GM23338 (cell line): ENCODE data around the gene EIF3A. TPM values are rescaled to one million over a fixed set of nuclear protein-coding genes. Genes with fewer than 3 reads are reported as not detected.
"Not testable (repeated sequence)": the region's sequence is repeated elsewhere in the genome, so short reads cannot be mapped to it uniquely, and the experiment has no call there.

Experiments used
- ATAC-seq: fragments of 200-7000 bp; cut with Tn5 transposase; 3 replicates; pipeline ENCODE4 v1.9.1; 2020
- DNase-seq: peaks from one replicate; pipeline ENCODE4 v3.0.0-alpha.2; 2015; ENCODE audit warnings: low spot score
- H2AFZ ChIP-seq: fragments of 200-600 bp; sonication (generic); 2 replicates; pipeline ENCODE4 v1.8.0; 2016; ENCODE audit warnings: antibody characterized with exemption, mild to moderate bottlenecking, moderate library complexity
- H3F3A ChIP-seq: fragments of 200-600 bp; sonication (generic); replicated peaks from 2 replicates; pipeline ENCODE4 v1.8.0; 2017; ENCODE audit warnings: antibody characterized with exemption, mixed run types, low read depth
- H3K27ac ChIP-seq: fragments of 200-600 bp; sonication (generic); 2 replicates; pipeline ENCODE4 v1.6.1; 2016; ENCODE audit warnings: low read depth
- H3K27me3 ChIP-seq: fragments of 200-600 bp; sonication (generic); 2 replicates; pipeline ENCODE4 v1.8.0; 2016; ENCODE audit warnings: mild to moderate bottlenecking, mixed run types, moderate library complexity; ENCODE audit not compliant: insufficient read depth
- H3K36me3 ChIP-seq: fragments of 200-600 bp; sonication (generic); 2 replicates; pipeline ENCODE4 v1.8.0; 2016; ENCODE audit warnings: mild to moderate bottlenecking; ENCODE audit not compliant: insufficient read depth
- H3K4me1 ChIP-seq: fragments of 200-600 bp; sonication (generic); 2 replicates; pipeline ENCODE4 v1.8.0; 2016; ENCODE audit warnings: mild to moderate bottlenecking, moderate library complexity; ENCODE audit not compliant: insufficient read depth
- H3K4me2 ChIP-seq: fragments of 200-600 bp; sonication (generic); 2 replicates; pipeline ENCODE4 v1.7.1; 2017; ENCODE audit warnings: mixed run types
- H3K4me3 ChIP-seq: fragments of 200-600 bp; sonication (generic); 2 replicates; pipeline ENCODE4 v1.6.1; 2016; ENCODE audit warnings: mixed run types
- H3K79me2 ChIP-seq: fragments of 200-600 bp; sonication (generic); replicated peaks from 2 replicates; pipeline ENCODE4 v1.8.0; 2017; ENCODE audit warnings: mild to moderate bottlenecking; ENCODE audit not compliant: insufficient read depth
- H3K9me2 ChIP-seq: fragments of 200-600 bp; sonication (generic); 2 replicates; pipeline ENCODE4 v1.8.0; 2017; ENCODE audit not compliant: insufficient read depth
- H4K20me1 ChIP-seq: fragments of 200-600 bp; sonication (generic); replicated peaks from 2 replicates; pipeline ENCODE4 v1.8.0; 2017; ENCODE audit warnings: mild to moderate bottlenecking; ENCODE audit not compliant: insufficient read depth
- H3K27ac Mint-ChIP-seq: 2 replicates; pipeline ENCODE4 v1.8.0; 2020; ENCODE audit warnings: inconsistent platforms, mild to moderate bottlenecking, moderate library complexity, mixed read lengths
- H3K27me3 Mint-ChIP-seq: 3 replicates; pipeline ENCODE4 v1.8.0; 2022; ENCODE audit warnings: low read depth, mild to moderate bottlenecking, moderate library complexity, mixed read lengths, inconsistent platforms; ENCODE audit not compliant: insufficient read depth, poor library complexity
- H3K36me3 Mint-ChIP-seq: 3 replicates; pipeline ENCODE4 v1.8.0; 2021; ENCODE audit warnings: low read depth, mild to moderate bottlenecking, inconsistent platforms, moderate library complexity, mixed read lengths
- H3K4me1 Mint-ChIP-seq: 3 replicates; pipeline ENCODE4 v1.8.0; 2020; ENCODE audit warnings: mild to moderate bottlenecking, inconsistent platforms, mixed read lengths
- H3K4me3 Mint-ChIP-seq: 3 replicates; pipeline ENCODE4 v1.8.0; 2021; ENCODE audit warnings: moderate library complexity, mild to moderate bottlenecking, inconsistent platforms, mixed read lengths
- H3K9me3 Mint-ChIP-seq: 3 replicates; pipeline ENCODE4 v1.8.0; 2020; ENCODE audit warnings: moderate library complexity, mild to moderate bottlenecking, inconsistent platforms, mixed read lengths
- polyA plus RNA-seq: library from polyadenylated mRNA; unstranded; fragments of >200 nt; fragmentation: Nextera tagmentation; extraction: Ambion mirVana; gene quantifications from 2 replicates; pipeline ENCODE4 v1.2.1, GENCODE V29; 2016
- total RNA-seq: library from RNA; depleted of rRNA; stranded (reverse); fragments of >200 nt; shearing (Covaris generic); gene quantifications from 2 replicates; pipeline ENCODE4 v1.2.3, GENCODE V29; 2014
- TF ChIP-seq, protein P1 (sequence below): fragments of 250-450 bp; sonication (Bioruptor Pico); IDR thresholded peaks from 2 replicates; pipeline ENCODE4 v1.5.0; 2020; ENCODE audit warnings: mild to moderate bottlenecking, moderate library complexity

The EIF3A gene
- total and polyA plus RNA-seq, 2 experiments from 2014 or later, result 152 to 170 TPM

DNA sequence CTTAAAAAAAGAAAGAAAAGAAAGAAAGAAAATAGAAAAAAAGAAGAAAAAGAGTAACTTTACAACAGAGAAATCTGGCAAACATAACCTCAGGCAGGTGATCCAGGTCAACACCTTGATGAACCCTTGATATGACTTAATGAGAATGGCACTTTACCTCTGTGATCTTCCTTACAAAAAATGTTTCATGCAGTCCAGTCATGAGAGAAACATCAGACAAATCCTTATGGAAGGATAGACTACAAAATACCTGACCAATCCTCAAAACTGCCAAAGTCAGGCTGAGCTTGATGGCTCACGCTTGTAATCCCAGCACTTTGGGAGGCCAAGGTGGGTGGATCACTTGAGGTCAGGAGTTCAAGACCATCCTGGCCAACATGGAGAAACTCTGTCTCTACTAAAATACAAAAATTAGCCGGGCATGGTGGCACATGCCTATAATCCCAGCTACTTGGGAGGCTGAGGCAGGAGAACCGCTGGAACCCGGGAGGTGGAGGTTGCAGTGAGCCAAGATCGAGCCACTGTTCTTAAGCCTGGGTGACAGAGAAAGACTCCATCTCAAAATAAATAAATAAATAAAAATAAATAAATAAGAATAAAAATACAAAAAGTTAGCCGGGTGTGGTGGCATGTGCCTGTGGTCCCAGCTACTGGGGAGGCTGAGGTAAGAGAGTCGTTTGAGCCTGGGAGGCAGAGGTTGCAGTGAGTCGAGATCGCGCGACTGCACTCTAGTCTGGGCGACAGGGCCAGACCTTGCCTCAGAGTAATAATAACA is 16.2 kb upstream of the EIF3A start:
- not testable (repeated sequence) for H3K36me3 Mint-ChIP-seq, H3K79me2 ChIP-seq, H3K4me1 ChIP-seq, H2AFZ ChIP-seq, H3K4me3 Mint-ChIP-seq, H3K27me3 Mint-ChIP-seq, H3K36me3 ChIP-seq, H3K4me2 ChIP-seq, H3K9me2 ChIP-seq, H3K9me3 Mint-ChIP-seq, H3K4me3 ChIP-seq, H3K27ac ChIP-seq, H3F3A ChIP-seq, H3K27ac Mint-ChIP-seq, DNase-seq, H4K20me1 ChIP-seq, ATAC-seq, H3K4me1 Mint-ChIP-seq, H3K27me3 ChIP-seq

DNA sequence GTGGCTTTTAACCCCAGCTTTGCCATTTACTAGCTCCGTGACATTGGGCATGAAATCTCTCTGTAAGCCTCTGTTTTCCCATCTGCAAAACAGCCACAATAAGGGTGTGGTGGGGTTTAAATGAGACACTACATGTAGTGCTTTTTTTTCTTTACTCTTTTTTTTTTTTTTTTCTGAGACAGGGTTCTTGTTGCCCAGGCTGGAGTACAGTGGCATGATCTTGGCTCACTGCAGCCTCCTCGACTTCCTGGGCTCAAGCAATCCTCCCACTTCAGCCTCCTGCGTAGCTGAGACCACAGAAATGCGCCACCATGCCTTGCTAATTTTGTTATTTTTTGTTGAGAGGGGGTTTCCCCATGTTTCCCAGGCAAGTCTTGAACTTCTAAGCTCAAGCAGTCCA is 15.0 kb upstream of the EIF3A start:
- H3K27ac Mint-ChIP-seq, result no peak overlapping the region
- H4K20me1 ChIP-seq, result no peaks in the 10 kb centered on the region
- H3K79me2 ChIP-seq, result no peaks in the 10 kb centered on the region
- H3K4me3 Mint-ChIP-seq, result no peak overlapping the region
- ATAC-seq (no peak), DNase-seq (no peak)
- H3K4me1 Mint-ChIP-seq, result no peaks in the 10 kb centered on the region
- no peak overlapping the region for H3K27ac ChIP-seq
- no peaks in the 10 kb centered on the region for H3K36me3 Mint-ChIP-seq
- H3K9me3 Mint-ChIP-seq, result no peaks in the 10 kb centered on the region
- H3K4me2 ChIP-seq, result no peak overlapping the region
- H3K4me1 ChIP-seq, result no peaks in the 10 kb centered on the region
- no peaks in the 10 kb centered on the region for H3K9me2 ChIP-seq
- no peak overlapping the region for H3K4me3 ChIP-seq
- H2AFZ ChIP-seq, result no peak overlapping the region
- H3F3A ChIP-seq, result no peaks in the 10 kb centered on the region
- H3K27me3 ChIP-seq, result no peaks in the 10 kb centered on the region
- peaks cover 4% of the 10 kb centered on the region for H3K27me3 Mint-ChIP-seq
- no peaks in the 10 kb centered on the region for H3K36me3 ChIP-seq
- TF ChIP-seq, protein P1, sequence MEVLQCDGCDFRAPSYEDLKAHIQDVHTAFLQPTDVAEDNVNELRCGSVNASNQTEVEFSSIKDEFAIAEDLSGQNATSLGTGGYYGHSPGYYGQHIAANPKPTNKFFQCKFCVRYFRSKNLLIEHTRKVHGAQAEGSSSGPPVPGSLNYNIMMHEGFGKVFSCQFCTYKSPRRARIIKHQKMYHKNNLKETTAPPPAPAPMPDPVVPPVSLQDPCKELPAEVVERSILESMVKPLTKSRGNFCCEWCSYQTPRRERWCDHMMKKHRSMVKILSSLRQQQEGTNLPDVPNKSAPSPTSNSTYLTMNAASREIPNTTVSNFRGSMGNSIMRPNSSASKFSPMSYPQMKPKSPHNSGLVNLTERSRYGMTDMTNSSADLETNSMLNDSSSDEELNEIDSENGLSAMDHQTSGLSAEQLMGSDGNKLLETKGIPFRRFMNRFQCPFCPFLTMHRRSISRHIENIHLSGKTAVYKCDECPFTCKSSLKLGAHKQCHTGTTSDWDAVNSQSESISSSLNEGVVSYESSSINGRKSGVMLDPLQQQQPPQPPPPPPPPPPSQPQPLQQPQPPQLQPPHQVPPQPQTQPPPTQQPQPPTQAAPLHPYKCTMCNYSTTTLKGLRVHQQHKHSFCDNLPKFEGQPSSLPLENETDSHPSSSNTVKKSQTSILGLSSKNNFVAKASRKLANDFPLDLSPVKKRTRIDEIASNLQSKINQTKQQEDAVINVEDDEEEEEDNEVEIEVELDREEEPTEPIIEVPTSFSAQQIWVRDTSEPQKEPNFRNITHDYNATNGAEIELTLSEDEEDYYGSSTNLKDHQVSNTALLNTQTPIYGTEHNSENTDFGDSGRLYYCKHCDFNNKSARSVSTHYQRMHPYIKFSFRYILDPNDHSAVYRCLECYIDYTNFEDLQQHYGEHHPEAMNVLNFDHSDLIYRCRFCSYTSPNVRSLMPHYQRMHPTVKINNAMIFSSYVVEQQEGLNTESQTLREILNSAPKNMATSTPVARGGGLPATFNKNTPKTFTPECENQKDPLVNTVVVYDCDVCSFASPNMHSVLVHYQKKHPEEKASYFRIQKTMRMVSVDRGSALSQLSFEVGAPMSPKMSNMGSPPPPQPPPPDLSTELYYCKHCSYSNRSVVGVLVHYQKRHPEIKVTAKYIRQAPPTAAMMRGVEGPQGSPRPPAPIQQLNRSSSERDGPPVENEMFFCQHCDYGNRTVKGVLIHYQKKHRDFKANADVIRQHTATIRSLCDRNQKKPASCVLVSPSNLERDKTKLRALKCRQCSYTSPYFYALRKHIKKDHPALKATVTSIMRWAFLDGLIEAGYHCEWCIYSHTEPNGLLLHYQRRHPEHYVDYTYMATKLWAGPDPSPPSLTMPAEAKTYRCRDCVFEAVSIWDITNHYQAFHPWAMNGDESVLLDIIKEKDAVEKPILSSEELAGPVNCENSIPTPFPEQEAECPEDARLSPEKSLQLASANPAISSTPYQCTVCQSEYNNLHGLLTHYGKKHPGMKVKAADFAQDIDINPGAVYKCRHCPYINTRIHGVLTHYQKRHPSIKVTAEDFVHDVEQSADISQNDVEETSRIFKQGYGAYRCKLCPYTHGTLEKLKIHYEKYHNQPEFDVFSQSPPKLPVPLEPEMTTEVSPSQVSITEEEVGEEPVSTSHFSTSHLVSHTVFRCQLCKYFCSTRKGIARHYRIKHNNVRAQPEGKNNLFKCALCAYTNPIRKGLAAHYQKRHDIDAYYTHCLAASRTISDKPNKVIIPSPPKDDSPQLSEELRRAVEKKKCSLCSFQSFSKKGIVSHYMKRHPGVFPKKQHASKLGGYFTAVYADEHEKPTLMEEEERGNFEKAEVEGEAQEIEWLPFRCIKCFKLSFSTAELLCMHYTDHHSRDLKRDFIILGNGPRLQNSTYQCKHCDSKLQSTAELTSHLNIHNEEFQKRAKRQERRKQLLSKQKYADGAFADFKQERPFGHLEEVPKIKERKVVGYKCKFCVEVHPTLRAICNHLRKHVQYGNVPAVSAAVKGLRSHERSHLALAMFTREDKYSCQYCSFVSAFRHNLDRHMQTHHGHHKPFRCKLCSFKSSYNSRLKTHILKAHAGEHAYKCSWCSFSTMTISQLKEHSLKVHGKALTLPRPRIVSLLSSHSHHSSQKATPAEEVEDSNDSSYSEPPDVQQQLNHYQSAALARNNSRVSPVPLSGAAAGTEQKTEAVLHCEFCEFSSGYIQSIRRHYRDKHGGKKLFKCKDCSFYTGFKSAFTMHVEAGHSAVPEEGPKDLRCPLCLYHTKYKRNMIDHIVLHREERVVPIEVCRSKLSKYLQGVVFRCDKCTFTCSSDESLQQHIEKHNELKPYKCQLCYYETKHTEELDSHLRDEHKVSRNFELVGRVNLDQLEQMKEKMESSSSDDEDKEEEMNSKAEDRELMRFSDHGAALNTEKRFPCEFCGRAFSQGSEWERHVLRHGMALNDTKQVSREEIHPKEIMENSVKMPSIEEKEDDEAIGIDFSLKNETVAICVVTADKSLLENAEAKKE (CRISPR knock-in tag), result no peak
